ENCODE measurements around the gene KCNIP2. TPM values are rescaled to one million over a fixed set of nuclear protein-coding genes. Genes with fewer than 3 reads are reported as not detected.
"Not testable (repeated sequence)": the region's sequence is repeated elsewhere in the genome, so short reads cannot be mapped to it uniquely, and the experiment has no call there.

The KCNIP2 gene
- total and polyA plus RNA-seq, 2 experiments from 2014 or later: 0.15 to 0.22 TPM

DNA sequence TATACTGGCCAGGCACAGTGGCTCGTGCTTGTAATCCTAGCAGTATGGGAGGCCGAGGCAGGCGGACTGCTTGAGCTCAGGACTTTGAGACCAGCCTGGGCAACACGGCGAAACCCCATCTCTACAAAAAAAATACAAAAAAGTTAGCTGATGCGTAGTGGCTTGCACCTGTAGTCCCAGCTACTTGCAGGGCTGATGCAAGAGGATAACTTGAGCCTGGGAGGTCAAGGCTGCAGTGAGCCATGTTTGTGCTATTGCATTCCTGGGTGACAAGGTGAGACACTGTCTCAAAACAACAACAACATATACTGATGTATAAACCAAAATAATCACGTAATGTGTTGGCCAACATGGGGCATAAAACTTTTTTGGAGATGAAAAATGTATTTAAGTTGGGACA lies 53.9 kb downstream of the KCNIP2 start:
- Histone ChIP-seq H3K9me3 (ENCODE audit: low read depth) (no peaks in the 10 kb centered on the region), H3K4me3 (no peak overlapping the region), H3K9me2 (ENCODE audit: insufficient read depth) (no peaks in the 10 kb centered on the region), H3K27ac (no peak overlapping the region), H3F3A (ENCODE audit: insufficient read depth) (peaks cover 54% of the 10 kb centered on the region), H3K4me1 (ENCODE audit: insufficient read depth) (no peaks in the 10 kb centered on the region), H3K36me3 (ENCODE audit: low read depth) (peaks cover 92% of the 10 kb centered on the region), H3K27me3 (replicated peaks; ENCODE audit: insufficient read depth) (no peaks in the 10 kb centered on the region), H2AFZ (no peak overlapping the region), H4K20me1 (ENCODE audit: insufficient read depth) (no peaks in the 10 kb centered on the region), H3K9ac (no peak overlapping the region), H3K79me2 (ENCODE audit: insufficient read depth) (peaks cover 88% of the 10 kb centered on the region), H3K4me2 (ENCODE audit: unreplicated experiment) (no peak overlapping the region)
- in situ Hi-C loops (cut with MboI): loop anchor here (10.0 kb wide), 1 partner anchor 185 kb away; no protein-coding TSS in a partner anchor
- TF ChIP-seq EZH2phosphoT487 (IDR thresholded peaks at IDR 0.05; ENCODE audit: insufficient read depth, low read depth) (no peak), EZH2 (IDR thresholded peaks at IDR 0.05; ENCODE audit: insufficient read depth, poor library complexity, severe bottlenecking) (no peak)
- DNase-seq: no peak
- WGBS, 2 experiments (ENCODE audit: low coverage in 1 of 2, low lambda C conversion rate in 2 of 2, missing lambda C conversion rate in 2 of 2): 87 to 92% methylated on average over 7 of the region's 7 CpGs

DNA sequence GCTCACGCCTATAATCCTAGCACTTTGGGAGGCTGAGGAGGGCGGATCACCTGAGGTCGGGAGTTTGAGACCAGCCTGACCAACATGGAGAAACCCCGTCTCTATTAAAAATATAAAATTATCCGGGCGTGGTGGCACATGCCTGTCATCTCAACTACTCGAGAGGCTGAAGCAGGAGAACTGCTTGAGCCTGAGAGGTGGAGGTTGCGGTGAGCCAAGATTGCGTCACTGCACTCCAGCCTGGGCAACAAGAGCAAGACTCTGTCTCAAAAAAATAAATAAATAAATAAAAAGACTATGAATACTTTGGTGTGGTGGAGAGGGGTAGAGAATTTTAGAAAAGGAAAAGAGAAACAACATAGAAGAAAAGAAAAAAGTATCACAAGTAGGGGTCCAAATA lies 54.4 kb downstream of the KCNIP2 start:
- not testable (repeated sequence) for H3K27ac ChIP-seq; H4K20me1 ChIP-seq (ENCODE audit: insufficient read depth); H3K27me3 ChIP-seq (replicated peaks; ENCODE audit: insufficient read depth); H2AFZ ChIP-seq; H3K9me2 ChIP-seq (ENCODE audit: insufficient read depth); H3K9me3 ChIP-seq (ENCODE audit: low read depth); DNase-seq; H3K4me2 ChIP-seq (ENCODE audit: unreplicated experiment); H3K9ac ChIP-seq; H3K4me3 ChIP-seq; H3K4me1 ChIP-seq (ENCODE audit: insufficient read depth)
- Histone ChIP-seq H3F3A (ENCODE audit: insufficient read depth) (peaks cover 54% of the 10 kb centered on the region), H3K79me2 (ENCODE audit: insufficient read depth) (peaks cover 85% of the 10 kb centered on the region), H3K36me3 (ENCODE audit: low read depth) (peaks cover 91% of the 10 kb centered on the region)
- in situ Hi-C loops (cut with MboI): loop anchor here (10.0 kb wide), 1 partner anchor 184 kb away; no protein-coding TSS in a partner anchor
- WGBS, 2 experiments (ENCODE audit: low coverage in 1 of 2, low lambda C conversion rate in 2 of 2, missing lambda C conversion rate in 2 of 2): 92% methylated on average over 9 of the region's 9 CpGs

DNA sequence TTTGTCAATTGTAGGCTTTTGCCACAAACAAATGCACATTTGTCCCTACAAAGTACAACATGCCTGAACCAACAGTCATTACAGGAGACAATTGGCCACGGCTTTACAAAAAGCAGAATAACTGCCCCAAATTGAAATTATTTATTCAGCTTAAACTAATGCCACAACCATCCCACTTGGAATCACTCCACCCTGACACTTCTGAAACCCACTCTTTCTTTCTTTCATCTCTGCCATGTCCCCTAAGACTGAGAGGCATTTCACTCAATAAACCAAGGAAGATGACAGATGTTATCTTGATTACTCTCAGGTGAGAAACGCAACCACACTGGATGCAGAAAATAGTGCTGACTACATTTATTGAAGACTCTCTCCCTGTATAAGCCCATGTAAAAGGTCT lies 57.8 kb downstream of the KCNIP2 start:
- in situ Hi-C loops (cut with MboI): loop anchor here (10.0 kb wide), 1 partner anchor 181 kb away; no protein-coding TSS in a partner anchor
- TF ChIP-seq EZH2phosphoT487 (IDR thresholded peaks at IDR 0.05; ENCODE audit: insufficient read depth, low read depth): no peak
- H2AFZ ChIP-seq: no peak overlapping the region
- H3K4me2 ChIP-seq (ENCODE audit: unreplicated experiment): no peak overlapping the region
- no peak overlapping the region for H3K9ac ChIP-seq
- H4K20me1 ChIP-seq (ENCODE audit: insufficient read depth): no peaks in the 10 kb centered on the region
- no peak overlapping the region for H3K4me3 ChIP-seq
- peaks cover 59% of the 10 kb centered on the region for H3K36me3 ChIP-seq (ENCODE audit: low read depth)
- H3F3A ChIP-seq (ENCODE audit: insufficient read depth): peaks cover 60% of the 10 kb centered on the region
- no peaks in the 10 kb centered on the region for H3K27me3 ChIP-seq (replicated peaks; ENCODE audit: insufficient read depth)
- no peak for DNase-seq
- peaks cover 53% of the 10 kb centered on the region for H3K79me2 ChIP-seq (ENCODE audit: insufficient read depth)
- no peaks in the 10 kb centered on the region for H3K9me2 ChIP-seq (ENCODE audit: insufficient read depth)
- WGBS, 2 experiments (ENCODE audit: low coverage in 1 of 2, low lambda C conversion rate in 2 of 2, missing lambda C conversion rate in 2 of 2): 64 to 66% methylated on average over 2 of the region's 2 CpGs
- H3K9me3 ChIP-seq (ENCODE audit: low read depth): no peaks in the 10 kb centered on the region
- H3K27ac ChIP-seq: no peak overlapping the region
- peaks cover 8% of the 10 kb centered on the region; the same call in 1 of the 2 replicates for H3K4me1 ChIP-seq (ENCODE audit: insufficient read depth)

DNA sequence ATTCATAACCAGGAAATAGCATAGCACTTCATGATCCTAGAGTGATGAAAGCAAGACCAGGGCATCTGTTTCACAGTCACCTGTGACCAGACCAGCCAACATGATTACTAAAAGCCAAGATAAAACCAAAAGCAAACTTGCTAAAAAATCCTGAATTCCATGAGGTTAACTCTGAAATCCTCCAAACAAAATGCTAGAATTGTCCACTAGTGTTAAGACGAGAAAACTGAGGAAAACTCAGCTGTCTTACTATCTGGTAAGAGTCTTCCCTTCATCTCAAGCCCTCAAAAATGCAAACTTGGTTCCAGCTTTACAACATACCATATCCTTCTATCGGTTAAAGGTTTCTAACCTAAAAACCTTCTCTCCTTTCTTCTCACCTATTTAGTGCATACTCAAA lies 59.0 kb downstream of the KCNIP2 start:
- no peak for DNase-seq
- 78 to 85% methylated on average over 2 of the region's 2 CpGs for WGBS, 2 experiments (ENCODE audit: low coverage in 1 of 2, low lambda C conversion rate in 2 of 2, missing lambda C conversion rate in 2 of 2)

DNA sequence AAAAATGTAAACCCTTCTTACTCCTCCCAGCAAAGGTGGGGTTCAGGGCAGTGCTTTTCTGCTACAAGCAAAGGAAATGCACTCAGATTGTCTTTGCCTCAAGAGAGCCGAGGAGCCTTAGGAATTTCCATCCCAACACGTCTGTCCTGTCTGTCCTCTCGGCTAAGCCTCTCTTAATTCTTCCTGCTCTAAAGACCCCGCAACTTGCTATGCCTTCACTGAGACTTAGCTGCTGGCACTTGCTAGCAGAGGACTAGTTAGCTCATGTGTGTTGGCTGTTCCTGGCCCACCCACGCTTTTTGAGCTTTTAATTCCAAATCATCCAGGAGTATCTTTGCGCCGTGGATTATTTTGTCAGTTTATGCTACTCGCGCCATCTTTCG lies 59.9 kb downstream of the KCNIP2 start:
- peak; percentile 53 for DNase-seq
- no peak for TF ChIP-seq EZH2 (IDR thresholded peaks at IDR 0.05; ENCODE audit: insufficient read depth, poor library complexity, severe bottlenecking)
- TF ChIP-seq EZH2phosphoT487 (IDR thresholded peaks at IDR 0.05; ENCODE audit: insufficient read depth, low read depth): no peak
- H3K79me2 ChIP-seq (ENCODE audit: insufficient read depth): peaks cover 41% of the 10 kb centered on the region; the same call in 1 of the 2 replicates
- 35 to 37% methylated on average over 10 of the region's 10 CpGs for WGBS, 2 experiments (ENCODE audit: low coverage in 1 of 2, low lambda C conversion rate in 2 of 2, missing lambda C conversion rate in 2 of 2)
- peak overlapping the region; percentile 34 for H3K27ac ChIP-seq
- H3K4me3 ChIP-seq: peak overlapping the region; percentile 91
- peak overlapping the region; percentile 97 for H3K4me2 ChIP-seq (ENCODE audit: unreplicated experiment)
- peak overlapping the region; percentile 69 for H2AFZ ChIP-seq
- peaks cover 42% of the 10 kb centered on the region for H3K36me3 ChIP-seq (ENCODE audit: low read depth)
- H3K4me1 ChIP-seq (ENCODE audit: insufficient read depth): peaks cover 8% of the 10 kb centered on the region; the same call in 1 of the 2 replicates
- H3K9ac ChIP-seq: peak overlapping the region; percentile 83
- no peaks in the 10 kb centered on the region for H3K9me2 ChIP-seq (ENCODE audit: insufficient read depth)
- in situ Hi-C loops (cut with MboI): loop anchor here (10.0 kb wide), 1 partner anchor 179 kb away; no protein-coding TSS in a partner anchor
- H4K20me1 ChIP-seq (ENCODE audit: insufficient read depth): no peaks in the 10 kb centered on the region
- no peaks in the 10 kb centered on the region for H3K9me3 ChIP-seq (ENCODE audit: low read depth)
- no peaks in the 10 kb centered on the region for H3K27me3 ChIP-seq (replicated peaks; ENCODE audit: insufficient read depth)
- H3F3A ChIP-seq (ENCODE audit: insufficient read depth): peaks cover 52% of the 10 kb centered on the region

More for the DNA sequence above, 59.0 kb downstream of the KCNIP2 start:
- no peaks in the 10 kb centered on the region for H4K20me1 ChIP-seq (ENCODE audit: insufficient read depth)
- no peak overlapping the region for H3K4me3 ChIP-seq
- peaks cover 48% of the 10 kb centered on the region for H3K79me2 ChIP-seq (ENCODE audit: insufficient read depth)
- H3K27ac ChIP-seq: no peak overlapping the region
- H3K9me3 ChIP-seq (ENCODE audit: low read depth): no peaks in the 10 kb centered on the region
- H3K9me2 ChIP-seq (ENCODE audit: insufficient read depth): no peaks in the 10 kb centered on the region
- TF ChIP-seq EZH2 (IDR thresholded peaks at IDR 0.05; ENCODE audit: insufficient read depth, poor library complexity, severe bottlenecking): no peak
- no peak for TF ChIP-seq EZH2phosphoT487 (IDR thresholded peaks at IDR 0.05; ENCODE audit: insufficient read depth, low read depth)
- H3F3A ChIP-seq (ENCODE audit: insufficient read depth): peaks cover 52% of the 10 kb centered on the region
- no peak overlapping the region for H3K9ac ChIP-seq
- no peaks in the 10 kb centered on the region for H3K27me3 ChIP-seq (replicated peaks; ENCODE audit: insufficient read depth)
- in situ Hi-C loops (cut with MboI): loop anchor here (10.0 kb wide), 1 partner anchor 180 kb away; no protein-coding TSS in a partner anchor
- peaks cover 48% of the 10 kb centered on the region for H3K36me3 ChIP-seq (ENCODE audit: low read depth)
- H3K4me2 ChIP-seq (ENCODE audit: unreplicated experiment): no peak overlapping the region
- H2AFZ ChIP-seq: no peak overlapping the region
- peaks cover 8% of the 10 kb centered on the region; the same call in 1 of the 2 replicates for H3K4me1 ChIP-seq (ENCODE audit: insufficient read depth)

Measured in GM23248 (cell line).